Activated naive CD4-positive, alpha-beta T cell treated with anti-CD3 and anti-CD28 coated beads, Interleukin-2, amount 10 ng/mL, durations not matched to agents 7 days and 5 days (primary cell): ENCODE results near the gene BAIAP2L2.

Source experiments
- CTCF ChIA-PET: fragments of 350-600 bp; sonication (Branson Sonifier 250); formaldehyde crosslinking; loops from one replicate; lab custom pipeline; 2021; ENCODE audit warnings: antibody characterized with exemption; lab: Charles Lee
- DNase-seq: peaks from one replicate; pipeline ENCODE4 v3.0.0-alpha.2; 2020
- H3K27ac Mint-ChIP-seq: one replicate; pipeline ENCODE4 v1.8.0; 2021; ENCODE audit warnings: mild to moderate bottlenecking, moderate library complexity, mixed read lengths
- H3K27me3 Mint-ChIP-seq: one replicate; pipeline ENCODE4 v1.8.0; 2021; ENCODE audit warnings: mild to moderate bottlenecking, mixed read lengths
- H3K36me3 Mint-ChIP-seq: one replicate; pipeline ENCODE4 v1.8.0; 2021; ENCODE audit warnings: mixed read lengths
- H3K4me1 Mint-ChIP-seq: one replicate; pipeline ENCODE4 v1.8.0; 2021; ENCODE audit warnings: mixed read lengths
- H3K4me3 Mint-ChIP-seq: one replicate; pipeline ENCODE4 v1.8.0; 2021; ENCODE audit warnings: mild to moderate bottlenecking, moderate library complexity, mixed read lengths
- H3K9me3 Mint-ChIP-seq: one replicate; pipeline ENCODE4 v1.8.0; 2021; ENCODE audit warnings: mixed read lengths

Gene BAIAP2L2

DNA sequence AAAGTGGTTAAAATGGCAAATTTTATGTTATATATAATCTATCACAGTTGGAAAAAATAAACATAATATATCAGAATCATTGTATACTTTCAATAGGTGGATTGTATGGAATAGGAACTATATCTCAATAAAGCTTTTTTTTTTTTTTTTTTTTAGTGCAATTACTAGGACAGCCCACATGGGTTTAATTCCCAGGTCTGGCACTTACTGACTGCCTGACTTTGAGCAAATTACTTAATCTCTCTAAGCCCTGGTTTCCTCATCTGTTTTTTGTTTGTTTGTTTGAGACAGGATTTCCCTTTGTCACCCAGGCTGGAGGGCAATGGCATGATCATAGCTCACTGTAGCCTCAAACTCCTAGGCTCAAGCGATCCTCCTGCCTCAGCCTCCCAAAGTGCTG, 26.1 kb upstream of the BAIAP2L2 start:
- Mint-ChIP-seq H3K4me1 (no peaks in the 10 kb centered on the region), H3K27ac (no peak overlapping the region), H3K27me3 (no peaks in the 10 kb centered on the region), H3K9me3 (no peaks in the 10 kb centered on the region), H3K36me3 (peaks cover 24% of the 10 kb centered on the region), H3K4me3 (no peak overlapping the region)
- no peak for DNase-seq
- CTCF ChIA-PET, result interaction anchor here (0.7 to 1.4 kb wide), 2 partner anchors 22 to 68 kb away, joined by 3 read pairs; no protein-coding TSS in a partner anchor

DNA sequence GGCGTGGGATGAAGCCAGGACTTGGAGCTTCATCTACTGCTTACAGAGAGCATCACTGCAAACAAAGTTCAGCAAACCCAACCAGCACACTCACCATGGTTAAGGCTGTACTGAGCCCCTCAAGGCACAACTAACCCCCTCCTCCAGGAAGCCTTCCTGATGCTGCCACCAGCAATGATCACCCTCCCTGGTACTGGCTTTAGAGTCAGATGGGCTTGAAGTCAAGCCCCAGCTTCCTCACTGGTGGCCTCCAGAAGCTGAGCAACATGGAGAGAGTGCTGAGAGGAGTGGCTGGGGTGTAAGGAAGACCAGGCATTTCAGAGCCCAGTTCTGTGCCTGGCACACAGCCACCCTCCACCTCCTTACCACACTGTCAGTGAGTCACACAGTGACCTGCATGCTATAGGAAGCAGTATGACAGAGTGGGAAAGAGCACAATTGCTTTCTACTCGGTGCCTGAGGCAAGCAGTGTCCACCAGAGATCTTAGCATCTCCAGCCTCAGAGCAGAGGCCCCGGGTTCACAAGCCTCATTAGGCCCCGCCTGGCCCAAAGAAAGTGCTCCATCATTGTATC, 24.7 kb upstream of the BAIAP2L2 start:
- no peak for DNase-seq
- CTCF ChIA-PET, result no interaction called here

DNA sequence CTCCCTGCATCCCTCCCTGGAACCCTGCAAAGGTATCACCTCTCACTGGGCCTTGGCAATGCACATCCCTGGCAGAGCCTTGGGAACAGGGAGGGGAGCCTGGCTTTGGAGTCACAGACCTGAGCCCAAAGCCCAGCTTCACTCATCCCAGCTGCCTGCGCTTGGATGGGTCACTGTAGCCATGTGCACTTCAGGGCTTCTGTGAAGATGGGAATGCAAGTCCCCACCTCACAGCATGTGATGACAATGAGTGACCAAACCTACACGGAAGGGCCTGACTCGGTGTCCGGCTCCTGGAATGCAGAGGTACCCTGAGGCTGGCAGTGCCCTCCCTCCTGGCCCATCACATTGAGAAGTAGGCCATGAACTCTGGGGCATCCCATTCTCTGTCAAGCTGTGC, 22.8 kb upstream of the BAIAP2L2 start:
- CTCF ChIA-PET, result no interaction called here
- no peak overlapping the region for H3K27ac Mint-ChIP-seq

More for the DNA sequence above, 24.7 kb upstream of the BAIAP2L2 start:
- H3K9me3 Mint-ChIP-seq, result no peaks in the 10 kb centered on the region
- peaks cover 24% of the 10 kb centered on the region for H3K36me3 Mint-ChIP-seq
- no peaks in the 10 kb centered on the region for H3K4me1 Mint-ChIP-seq
- no peak overlapping the region for H3K27ac Mint-ChIP-seq
- H3K4me3 Mint-ChIP-seq, result no peak overlapping the region
- H3K27me3 Mint-ChIP-seq, result no peaks in the 10 kb centered on the region

DNA sequence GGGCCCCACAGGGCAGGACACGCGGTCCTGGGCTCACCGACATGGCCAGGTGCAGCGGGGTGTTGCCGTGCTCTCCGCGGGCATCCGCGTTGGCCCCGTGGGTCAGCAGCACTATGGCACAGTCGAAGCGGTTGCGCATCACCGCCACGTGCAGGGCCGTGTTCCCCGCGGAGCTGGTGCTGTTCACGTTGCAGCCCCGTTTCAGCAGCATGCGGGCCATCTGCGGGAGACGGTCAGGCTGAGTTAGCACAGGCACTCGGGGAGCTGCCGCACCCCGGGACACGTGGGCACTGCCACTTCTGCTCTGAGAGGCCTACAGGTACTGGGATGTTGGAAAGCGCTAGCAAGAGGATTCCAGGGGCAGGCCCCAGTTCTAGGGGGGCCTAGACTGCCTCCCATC, 22.3 kb upstream of the BAIAP2L2 start:
- Mint-ChIP-seq H3K36me3 (peaks cover 17% of the 10 kb centered on the region), H3K27ac (no peak overlapping the region), H3K9me3 (no peaks in the 10 kb centered on the region), H3K4me3 (no peak overlapping the region), H3K4me1 (no peaks in the 10 kb centered on the region), H3K27me3 (no peaks in the 10 kb centered on the region)
- CTCF ChIA-PET, result no interaction called here
- DNase-seq, result peak; percentile 5

More for the DNA sequence above, 22.8 kb upstream of the BAIAP2L2 start:
- DNase-seq, result peak; percentile 5
- Mint-ChIP-seq H3K4me3 (no peak overlapping the region), H3K27me3 (no peaks in the 10 kb centered on the region), H3K36me3 (peaks cover 18% of the 10 kb centered on the region), H3K9me3 (no peaks in the 10 kb centered on the region), H3K4me1 (no peaks in the 10 kb centered on the region)

DNA sequence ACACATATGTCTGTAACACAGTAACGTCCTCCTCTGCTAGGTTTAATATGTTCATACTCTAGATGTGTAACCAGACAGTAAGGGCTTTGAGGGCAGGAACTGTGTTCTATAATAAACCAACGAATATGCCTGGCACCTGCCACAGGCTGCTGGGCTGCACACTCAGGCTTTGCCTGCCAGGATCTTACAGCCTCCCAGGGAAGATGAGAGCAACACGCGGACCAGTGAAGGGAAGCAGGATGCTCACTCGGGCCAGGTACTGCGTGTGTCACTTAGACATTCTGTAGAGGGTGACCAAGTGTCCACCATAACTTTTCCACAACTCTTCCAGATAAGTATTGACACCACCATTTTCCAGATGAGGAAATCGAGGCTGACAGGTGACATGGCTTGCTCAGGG, 21.7 kb upstream of the BAIAP2L2 start:
- Mint-ChIP-seq H3K4me3 (no peak overlapping the region), H3K27ac (no peak overlapping the region), H3K36me3 (peaks cover 16% of the 10 kb centered on the region), H3K27me3 (no peaks in the 10 kb centered on the region), H3K9me3 (no peaks in the 10 kb centered on the region), H3K4me1 (no peaks in the 10 kb centered on the region)
- CTCF ChIA-PET, result no interaction called here
- DNase-seq, result no peak

DNA sequence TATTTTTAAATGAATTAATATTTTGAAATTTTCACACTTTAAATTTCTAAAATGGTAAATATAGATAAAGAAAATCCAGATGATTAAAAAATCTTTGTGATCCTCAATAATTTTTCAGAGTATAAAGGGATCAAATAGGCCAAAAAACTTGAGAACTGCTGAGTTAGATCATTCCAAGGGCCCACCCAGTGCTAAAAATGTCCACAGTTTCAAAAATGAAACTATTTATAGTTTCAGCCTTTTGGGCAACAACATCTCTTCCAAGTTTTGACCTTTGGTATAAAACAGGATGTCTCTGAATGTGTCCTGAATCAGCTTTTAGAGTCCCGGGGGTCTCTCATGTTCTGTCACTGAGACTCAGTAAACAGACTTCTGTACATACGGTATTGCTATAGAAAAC, 20.9 kb upstream of the BAIAP2L2 start:
- CTCF ChIA-PET, result no interaction called here
- Mint-ChIP-seq H3K4me1 (no peaks in the 10 kb centered on the region), H3K9me3 (no peaks in the 10 kb centered on the region), H3K4me3 (no peak overlapping the region), H3K27me3 (no peaks in the 10 kb centered on the region), H3K36me3 (peaks cover 16% of the 10 kb centered on the region), H3K27ac (no peak overlapping the region)
- no peak for DNase-seq

DNA sequence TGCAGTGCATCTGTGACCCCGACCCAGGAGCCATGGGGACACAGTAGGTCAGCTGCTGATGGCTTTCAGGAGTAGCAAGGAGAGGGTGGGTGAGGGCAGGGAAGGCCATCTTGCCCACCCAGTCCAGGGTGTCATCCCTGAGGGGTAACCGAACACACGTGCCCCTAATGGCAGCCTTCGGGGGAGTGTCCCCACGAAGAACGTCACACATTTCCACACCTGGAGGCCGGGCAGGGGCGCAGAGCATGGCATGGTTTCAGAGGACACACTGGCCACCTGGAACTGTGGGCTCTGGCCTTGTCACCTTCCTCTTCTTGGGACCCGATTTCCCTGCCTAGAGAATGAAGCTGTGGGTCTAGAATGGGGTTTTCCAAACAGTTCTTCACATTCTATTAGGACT, 19.4 kb upstream of the BAIAP2L2 start:
- no peak for DNase-seq
- no peaks in the 10 kb centered on the region for H3K27me3 Mint-ChIP-seq
- H3K4me1 Mint-ChIP-seq, result no peaks in the 10 kb centered on the region
- H3K36me3 Mint-ChIP-seq, result peaks cover 6% of the 10 kb centered on the region
- H3K27ac Mint-ChIP-seq, result no peak overlapping the region
- H3K9me3 Mint-ChIP-seq, result no peaks in the 10 kb centered on the region
- CTCF ChIA-PET, result interaction anchor here (0.7 to 1.2 kb wide), 2 partner anchors 15 to 100 kb away, joined by 3 read pairs; no protein-coding TSS in a partner anchor
- H3K4me3 Mint-ChIP-seq, result no peak overlapping the region

DNA sequence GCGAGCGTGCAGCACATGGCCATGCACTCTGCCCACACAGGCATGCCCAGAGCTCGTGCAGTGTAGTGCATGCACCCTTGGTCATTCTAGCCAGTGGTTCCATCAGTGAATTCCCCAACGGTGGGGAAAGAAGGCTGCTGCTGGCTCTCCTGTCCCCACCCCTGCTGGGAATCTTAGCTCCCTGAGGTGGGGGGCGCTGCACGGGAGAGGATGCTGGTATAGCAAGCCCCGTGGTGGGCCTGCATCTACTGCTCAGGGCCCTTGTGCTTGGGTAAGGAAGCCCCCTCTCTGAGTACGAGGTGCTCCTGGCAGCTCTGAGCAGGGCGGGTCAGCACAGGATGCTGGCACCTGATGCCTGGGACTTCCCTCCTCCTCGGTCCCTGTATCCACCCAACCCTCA, 18.5 kb upstream of the BAIAP2L2 start:
- H3K27me3 Mint-ChIP-seq, result no peaks in the 10 kb centered on the region
- peaks cover 6% of the 10 kb centered on the region for H3K36me3 Mint-ChIP-seq
- H3K4me3 Mint-ChIP-seq, result no peak overlapping the region
- no peak for DNase-seq
- peaks cover 5% of the 10 kb centered on the region for H3K4me1 Mint-ChIP-seq
- CTCF ChIA-PET, result interaction anchor here (1.2 to 1.4 kb wide), 2 partner anchors 14 to 101 kb away, joined by 3 read pairs; no protein-coding TSS in a partner anchor
- no peaks in the 10 kb centered on the region for H3K9me3 Mint-ChIP-seq
- H3K27ac Mint-ChIP-seq, result no peak overlapping the region

DNA sequence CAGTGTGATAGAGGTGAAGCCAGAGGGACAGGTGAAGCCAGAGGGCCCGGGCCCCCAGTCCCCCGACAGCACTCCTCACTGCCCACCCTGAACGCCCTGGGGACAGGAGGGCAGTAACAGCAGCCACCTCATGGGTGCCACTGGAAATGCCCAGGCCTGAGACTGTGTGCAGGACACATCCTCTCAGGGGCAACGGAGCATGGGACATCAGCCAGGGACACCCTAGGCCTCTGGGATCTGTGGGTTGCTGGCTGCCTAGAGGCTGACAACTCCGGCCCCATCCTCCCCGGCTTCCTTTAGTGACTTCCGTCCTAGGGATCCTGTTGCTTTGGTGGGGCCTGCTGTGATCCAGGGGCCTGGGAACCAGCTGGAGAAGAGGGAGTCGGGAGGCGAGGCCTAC, 17.4 kb upstream of the BAIAP2L2 start:
- Mint-ChIP-seq H3K27ac (no peak overlapping the region), H3K4me3 (no peak overlapping the region), H3K4me1 (peaks cover 5% of the 10 kb centered on the region), H3K27me3 (no peaks in the 10 kb centered on the region), H3K36me3 (peaks cover 3% of the 10 kb centered on the region), H3K9me3 (no peaks in the 10 kb centered on the region)
- CTCF ChIA-PET, result interaction anchor here (1.4 kb wide), 1 partner anchor 13 kb away, joined by 3 read pairs; no protein-coding TSS in a partner anchor
- DNase-seq, result no peak

DNA sequence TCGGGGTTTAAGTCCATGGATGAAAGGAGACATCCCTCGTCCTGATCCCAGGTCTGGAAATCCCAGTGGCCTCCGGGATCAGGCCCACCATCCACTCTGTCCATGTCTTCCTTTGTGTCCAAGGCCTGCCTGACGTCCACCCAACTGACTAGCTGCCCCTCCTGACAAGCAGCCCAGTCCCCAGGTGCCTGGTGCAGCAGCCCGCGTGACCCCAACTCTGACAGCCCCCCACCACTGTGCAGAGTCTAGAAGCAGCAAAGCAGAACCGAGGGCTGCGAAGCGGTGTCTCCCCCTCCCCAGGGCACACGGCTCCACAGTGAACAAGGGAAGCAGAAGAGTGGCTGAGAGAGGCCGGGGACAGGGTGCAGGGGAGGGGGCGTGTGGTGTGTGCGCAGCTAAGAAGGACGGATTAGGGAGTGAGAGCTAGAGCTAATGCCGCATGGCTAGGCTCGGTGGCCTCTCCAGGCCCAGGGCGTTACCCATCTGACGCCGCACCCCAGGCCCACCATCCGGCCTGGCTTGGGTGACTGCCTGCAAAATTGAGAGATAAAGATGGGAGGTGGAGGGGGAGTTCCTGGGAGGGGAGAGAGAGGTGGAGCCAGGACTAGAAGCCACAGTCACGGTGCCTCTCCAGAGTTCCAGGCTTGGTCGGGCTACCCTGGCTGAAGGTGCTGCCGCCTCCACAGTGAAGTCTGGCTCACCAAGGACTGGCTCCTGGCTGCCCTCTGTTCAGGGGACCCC, 16.6 kb upstream of the BAIAP2L2 start:
- Mint-ChIP-seq H3K27me3 (no peaks in the 10 kb centered on the region), H3K4me1 (peaks cover 5% of the 10 kb centered on the region), H3K36me3 (no peaks in the 10 kb centered on the region), H3K4me3 (no peak overlapping the region), H3K27ac (no peak overlapping the region), H3K9me3 (no peaks in the 10 kb centered on the region)
- CTCF ChIA-PET, result no interaction called here
- no peak for DNase-seq

DNA sequence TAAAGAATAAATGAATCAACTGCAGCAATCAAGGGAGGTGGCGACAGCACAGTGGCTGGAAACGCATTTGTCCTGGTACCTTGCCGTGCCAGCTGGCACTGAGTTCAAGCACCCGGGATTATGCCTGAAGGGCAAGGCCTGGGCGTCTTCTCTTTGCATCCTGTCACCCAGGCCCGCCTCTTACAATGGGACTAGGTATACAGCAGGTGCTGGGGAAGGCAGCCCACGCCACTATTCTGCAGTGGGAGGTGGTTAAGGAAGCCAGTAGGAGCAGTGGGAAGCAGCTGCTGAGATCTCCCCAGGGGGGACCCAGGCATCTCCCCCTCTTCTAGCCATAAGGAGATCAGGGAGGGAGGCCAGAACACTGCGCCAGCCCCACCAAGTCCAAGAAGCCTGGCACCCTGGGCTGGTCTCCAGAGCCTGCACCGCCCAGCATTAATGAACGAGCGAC, 15.3 kb upstream of the BAIAP2L2 start:
- Mint-ChIP-seq H3K9me3 (no peaks in the 10 kb centered on the region), H3K36me3 (no peaks in the 10 kb centered on the region), H3K4me1 (peaks cover 5% of the 10 kb centered on the region), H3K4me3 (no peak overlapping the region), H3K27ac (no peak overlapping the region), H3K27me3 (no peaks in the 10 kb centered on the region)
- no peak for DNase-seq
- CTCF ChIA-PET, result no interaction called here

DNA sequence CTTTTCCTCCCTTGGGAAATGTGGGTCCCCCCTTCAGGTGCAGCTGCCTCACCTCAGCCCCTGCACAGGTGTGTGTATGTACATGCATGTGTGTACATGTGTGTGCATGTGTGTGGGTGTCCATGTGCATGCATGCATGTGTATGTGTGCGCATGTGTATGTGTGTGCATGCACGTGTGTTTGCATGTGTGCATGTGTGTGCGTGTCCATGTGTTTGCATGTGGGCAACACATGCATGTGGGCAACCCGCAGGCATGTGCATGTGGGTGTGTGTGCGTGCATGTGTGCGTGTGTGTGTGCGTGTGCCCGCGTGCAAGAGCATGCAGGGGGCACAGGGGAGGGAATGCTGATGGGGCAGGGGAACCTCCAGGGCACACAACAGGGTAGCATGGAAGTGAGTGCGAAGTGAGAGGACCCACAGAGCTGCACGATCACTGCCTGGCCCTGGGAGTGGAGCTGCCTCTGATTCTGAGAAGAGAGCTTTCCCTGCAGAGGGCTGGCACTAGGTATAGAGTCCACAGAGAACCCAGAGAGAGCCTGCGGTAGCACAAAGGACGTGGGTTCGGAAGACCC, 14.6 kb upstream of the BAIAP2L2 start:
- H3K27me3 Mint-ChIP-seq, result no peaks in the 10 kb centered on the region
- H3K27ac Mint-ChIP-seq, result no peak overlapping the region
- peaks cover 5% of the 10 kb centered on the region for H3K4me1 Mint-ChIP-seq
- H3K4me3 Mint-ChIP-seq, result no peak overlapping the region
- no peak for DNase-seq
- no peaks in the 10 kb centered on the region for H3K36me3 Mint-ChIP-seq
- CTCF ChIA-PET, result no interaction called here
- H3K9me3 Mint-ChIP-seq, result no peaks in the 10 kb centered on the region

DNA sequence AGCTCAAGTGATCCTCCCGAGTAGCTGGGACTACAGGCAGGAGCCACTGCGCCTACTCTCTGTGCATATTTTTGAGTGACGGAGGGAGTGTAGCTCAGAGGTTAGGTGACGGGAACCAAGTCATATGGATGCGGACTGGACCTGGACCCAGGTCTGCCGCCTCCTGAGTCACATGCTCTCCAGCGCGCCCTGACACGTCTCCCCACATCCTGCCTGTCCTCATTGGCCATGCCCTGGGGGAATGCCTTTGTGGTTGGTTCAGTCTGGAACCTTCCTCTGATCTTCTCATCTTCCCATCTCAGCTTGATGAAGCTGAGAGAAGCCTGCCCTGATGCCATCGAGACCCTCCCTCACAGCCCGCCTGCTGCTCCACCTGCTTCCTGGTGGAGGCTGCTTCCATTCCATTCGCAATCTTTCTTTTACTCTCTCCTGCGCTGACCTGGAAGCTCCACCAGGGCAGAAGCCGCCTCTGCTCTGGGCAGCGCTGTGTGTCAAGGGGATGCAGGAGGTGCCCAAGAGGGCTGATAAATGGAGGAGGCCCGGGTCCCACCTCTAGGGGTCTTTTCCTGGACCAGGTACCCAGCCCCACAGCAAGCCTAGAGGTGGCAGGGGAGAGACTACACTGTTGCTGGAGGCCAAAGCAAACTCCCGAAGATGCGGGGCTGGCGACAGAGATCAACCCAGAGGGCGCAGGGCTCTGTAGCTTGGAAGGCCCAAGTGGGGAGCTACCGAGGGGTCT, 13.9 kb upstream of the BAIAP2L2 start:
- no peak for DNase-seq
- CTCF ChIA-PET, result no interaction called here
- H3K4me1 Mint-ChIP-seq, result peaks cover 5% of the 10 kb centered on the region
- no peaks in the 10 kb centered on the region for H3K36me3 Mint-ChIP-seq
- H3K27me3 Mint-ChIP-seq, result no peaks in the 10 kb centered on the region
- no peaks in the 10 kb centered on the region for H3K9me3 Mint-ChIP-seq
- peak overlapping the region; percentile 45 for H3K27ac Mint-ChIP-seq
- no peak overlapping the region for H3K4me3 Mint-ChIP-seq

DNA sequence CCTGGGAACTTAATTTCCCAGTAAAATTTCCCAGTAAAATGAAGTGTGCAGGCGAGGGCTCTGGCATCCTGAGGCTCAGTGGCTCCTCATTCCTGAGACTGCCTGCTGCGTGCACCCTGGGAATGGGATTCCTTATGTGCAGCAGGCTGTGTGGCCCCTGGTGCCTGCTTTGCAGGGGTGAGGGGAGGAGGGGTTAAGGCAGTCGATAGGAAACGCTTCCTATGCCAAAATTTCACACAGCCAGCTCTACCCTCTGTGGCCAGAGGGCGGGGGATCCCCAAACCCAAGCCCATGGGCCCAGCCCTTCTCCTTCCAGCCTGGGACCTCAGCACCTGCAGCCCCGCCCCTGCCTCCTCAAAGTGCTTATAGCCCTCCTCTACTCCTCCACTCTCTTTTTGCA, 12.1 kb upstream of the BAIAP2L2 start:
- DNase-seq, result no peak
- Mint-ChIP-seq H3K4me3 (no peak overlapping the region), H3K4me1 (peaks cover 5% of the 10 kb centered on the region), H3K27me3 (no peaks in the 10 kb centered on the region), H3K36me3 (peaks cover 1% of the 10 kb centered on the region), H3K27ac (no peak overlapping the region), H3K9me3 (no peaks in the 10 kb centered on the region)
- CTCF ChIA-PET, result interaction anchor here (0.9 to 1.0 kb wide), 2 partner anchors 9 to 58 kb away, joined by 3 read pairs; no protein-coding TSS in a partner anchor
